Hippocampal formation (tissue), 2 donors: Measurements from ENCODE around the gene SUN3.
A peak's percentile ranks its signal among the peaks of the same experiment; 100 is the strongest.
"Not testable (repeated sequence)": the region's sequence is repeated elsewhere in the genome, so short reads cannot be mapped to it uniquely, and the experiment has no call there.

Experiments used
- DNase-seq, 2 donors: peaks; one replicate each; lab custom pipeline; 2025; lab: John Stamatoyannopoulos, UW

SUN3 gene

DNA sequence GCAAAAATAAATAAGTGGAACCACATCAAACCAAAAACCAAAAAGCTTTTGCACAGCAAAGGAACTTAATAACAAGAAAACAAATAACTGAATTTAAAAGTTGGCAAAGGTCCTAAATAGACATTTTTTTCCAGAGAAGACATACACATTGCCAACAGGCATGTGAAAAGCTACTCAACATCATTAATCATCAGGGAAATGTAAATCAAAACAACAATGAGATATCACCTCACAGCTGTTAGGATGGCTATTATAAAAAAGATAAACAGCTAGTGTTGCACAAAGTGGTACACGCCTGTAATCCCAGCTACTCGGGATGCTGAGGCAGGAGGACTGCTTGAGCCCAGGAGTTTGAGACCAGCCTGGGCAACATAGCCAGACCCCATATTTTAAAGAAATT, 2.2 kb upstream of the SUN3 start:
- DNase-seq: no peak

- DNase-seq: no peak
These were observed 3.3 kb downstream of the SUN3 start for GRCh38 chr7:48025624-48026023.

GRCh38 chr7:48017674-48018073, 11.2 kb downstream of the SUN3 start:
- DNase-seq: no peak

- DNase-seq: no peak
These were observed 12.3 kb downstream of the SUN3 start for GRCh38 chr7:48016641-48017040.

GRCh38 chr7:48011951-48012350, 17.0 kb downstream of the SUN3 start:
- DNase-seq: no peak

DNA sequence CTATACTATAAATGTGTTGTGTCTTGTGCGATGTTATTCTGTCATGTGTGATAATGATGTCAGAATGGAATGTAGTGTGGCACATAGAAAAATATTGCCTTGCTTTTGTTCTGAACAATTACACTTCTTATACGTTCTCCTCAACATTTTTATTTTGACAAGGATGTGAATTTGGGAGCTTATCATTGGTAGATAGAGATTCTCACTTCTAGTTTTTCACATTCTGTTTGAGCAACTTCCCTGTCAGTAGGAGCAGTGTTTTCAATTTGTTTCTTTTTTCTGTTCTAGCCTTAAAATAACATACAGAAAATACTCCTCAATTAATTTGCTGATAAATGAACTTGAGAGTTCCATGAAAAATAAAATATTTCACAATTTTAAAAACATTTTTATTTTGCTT, 17.6 kb downstream of the SUN3 start:
- DNase-seq: peak in 1 of 2 donors; percentile 19

DNA sequence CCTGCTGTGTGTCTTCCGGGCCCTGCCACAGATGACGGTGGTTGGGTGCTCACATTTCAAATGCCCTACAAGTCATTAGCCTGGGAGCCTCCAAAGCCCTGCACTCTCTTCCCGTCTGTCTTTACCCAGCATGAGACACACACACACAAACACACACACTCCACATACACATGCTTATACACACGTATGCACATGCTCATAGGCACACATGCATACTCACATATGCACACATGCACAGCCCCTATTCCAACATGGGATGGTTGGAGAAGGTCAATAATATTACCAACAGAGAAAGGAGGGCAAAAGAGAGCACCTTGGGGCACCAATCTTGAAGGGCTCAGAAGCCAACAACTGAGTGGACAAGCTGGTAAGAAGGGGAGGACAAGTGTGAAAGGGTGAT, 19.0 kb downstream of the SUN3 start:
- DNase-seq: no peak

- no peak for DNase-seq
These were observed 19.6 kb downstream of the SUN3 start for GRCh38 chr7:48009257-48009656.

DNA sequence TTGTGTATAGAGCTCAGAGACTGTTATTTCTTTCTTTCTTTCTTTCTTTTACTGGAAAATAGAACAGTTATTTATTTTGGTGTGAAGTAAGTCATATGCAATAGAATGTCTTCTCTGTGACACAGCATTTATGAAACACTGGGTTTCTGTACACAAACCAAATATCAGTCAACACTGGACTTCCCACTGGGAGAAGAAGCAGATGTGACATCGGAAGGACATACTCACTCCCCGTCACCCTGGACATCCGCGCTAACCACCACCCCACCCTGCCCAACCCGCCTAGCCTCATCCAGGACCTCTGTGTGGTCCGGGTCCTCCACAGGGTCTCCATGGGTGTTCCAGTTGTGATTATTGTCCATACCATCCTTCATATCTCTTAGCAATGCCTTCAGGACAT, 22.0 kb downstream of the SUN3 start:
- DNase-seq: no peak

- no peak for DNase-seq
These were observed 24.3 kb downstream of the SUN3 start for GRCh38 chr7:48004638-48005037.

DNA sequence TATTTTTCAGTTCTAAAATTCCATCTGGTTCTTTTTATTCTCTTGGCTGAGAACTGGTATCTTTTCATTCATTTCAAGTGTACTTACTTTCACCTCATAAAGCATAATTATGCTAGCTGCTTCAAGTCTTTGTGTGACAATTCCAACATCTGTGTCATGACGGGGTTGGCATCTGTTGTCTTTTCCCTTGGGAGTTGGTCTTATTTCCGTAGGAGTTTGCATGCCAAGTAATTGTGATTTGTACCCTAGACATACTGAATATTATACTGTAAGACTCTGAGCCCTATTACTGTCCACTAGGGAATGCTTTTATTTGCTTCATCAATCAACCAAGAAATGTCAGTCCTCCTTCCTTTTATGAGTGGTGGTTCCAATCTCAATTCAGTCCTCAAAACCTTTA, 24.9 kb downstream of the SUN3 start:
- DNase-seq: no peak

GRCh38 chr7:48000164-48000563, 28.7 kb downstream of the SUN3 start:
- not testable (repeated sequence) for DNase-seq

- no peak for DNase-seq
These were observed 29.5 kb downstream of the SUN3 start for GRCh38 chr7:47999413-47999812.

GRCh38 chr7:47992446-47992845, 36.5 kb downstream of the SUN3 start:
- no peak for DNase-seq

GRCh38 chr7:47991741-47992311, 37.1 kb downstream of the SUN3 start:
- peak; percentile 33 to 72 for DNase-seq

DNA sequence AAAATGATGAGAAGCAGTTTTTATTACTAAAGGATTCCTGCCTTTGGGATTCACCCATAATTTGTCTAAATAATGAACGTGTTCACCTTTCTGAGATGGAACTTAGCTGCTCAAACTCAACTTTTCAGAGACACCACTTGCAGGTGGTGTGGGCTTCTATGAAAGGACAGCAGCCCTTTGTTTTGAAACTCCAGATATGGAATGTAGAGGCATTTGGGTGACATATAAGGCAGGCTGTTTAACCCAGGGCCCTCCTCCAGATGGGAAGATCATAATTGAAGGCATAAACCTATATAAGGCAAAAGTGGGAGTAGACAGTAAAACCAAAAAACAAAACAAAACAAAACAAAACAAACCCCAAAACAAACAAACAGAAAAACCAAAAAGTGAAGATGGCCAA, 37.6 kb downstream of the SUN3 start:
- DNase-seq: no peak

GRCh38 chr7:47990592-47990991, 38.3 kb downstream of the SUN3 start:
- DNase-seq: no peak

GRCh38 chr7:47989607-47990400, 39.1 kb downstream of the SUN3 start:
- DNase-seq: not testable (repeated sequence)

- DNase-seq: no peak
These were observed 40.2 kb downstream of the SUN3 start for GRCh38 chr7:47988496-47989386.

DNA sequence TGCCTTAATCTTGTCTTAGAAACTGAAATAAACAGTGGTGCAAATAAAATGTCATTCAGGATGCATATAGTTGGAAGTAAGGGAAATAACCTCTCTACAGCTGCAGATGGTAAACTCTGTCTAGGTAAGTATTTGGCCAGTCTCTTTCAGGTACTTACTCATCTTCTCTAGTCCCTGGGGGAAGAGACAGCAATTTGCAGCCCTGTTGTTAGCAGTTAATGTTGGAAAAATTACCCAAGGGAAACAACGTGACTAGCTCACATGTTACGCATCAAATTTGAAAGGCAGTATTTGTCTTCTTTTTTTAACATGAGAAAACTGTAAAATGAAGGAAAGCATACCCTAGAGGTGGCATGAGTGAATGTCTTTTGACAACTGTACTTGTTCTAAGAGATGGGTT, 46.3 kb downstream of the SUN3 start:
- no peak for DNase-seq

GRCh38 chr7:47980648-47981047, 48.3 kb downstream of the SUN3 start:
- DNase-seq: not testable (repeated sequence)

GRCh38 chr7:47979832-47980181, 49.1 kb downstream of the SUN3 start:
- DNase-seq: no peak
